Dermis microvascular lymphatic vessel endothelial cell (primary cell): ENCODE results near the gene DAB2IP. TPM values are rescaled to one million over a fixed set of nuclear protein-coding genes. Genes with fewer than 3 reads are reported as not detected.

Source experiments
- DNase-seq, 2 donors: peaks; one replicate each; pipeline versions ENCODE4 v3.0.0 to v3.0.0-alpha.2; 2010; ENCODE audit warnings: low read depth in 2 of 2
- total RNA-seq: library from RNA; depleted of rRNA; stranded (reverse); fragments of >200 nt; gene quantifications from 2 replicates; pipeline ENCODE4 v1.2.1, GENCODE V29; 2014

Gene DAB2IP
- total RNA-seq, 1 donor from 2014 or later: 15.3 TPM

DNA sequence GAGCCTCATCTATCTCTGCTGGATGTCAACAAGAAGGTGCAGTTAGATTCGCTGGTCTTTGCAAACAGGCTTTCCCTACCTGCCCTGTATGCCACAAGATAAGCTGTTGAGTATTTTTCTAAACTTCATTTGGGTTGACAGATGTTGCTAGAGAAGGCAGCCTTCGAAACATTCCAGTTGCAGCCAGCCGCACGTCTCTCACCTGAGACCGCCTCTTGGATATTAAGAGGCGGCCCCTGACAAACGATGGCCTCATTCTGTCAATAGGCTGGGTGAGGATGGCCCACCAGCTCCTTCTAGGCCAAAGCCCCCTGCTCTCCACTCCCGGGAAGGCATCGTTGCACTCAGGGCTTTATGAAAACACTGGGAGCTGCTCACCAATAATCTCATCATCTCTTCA, 181.6 kb downstream of the DAB2IP start:
- DNase-seq: no peak

Other genes with a start within 250 kb of the DAB2IP start
- 4.9 and 13.4 TPM in 2 replicates for gene GGTA1, start 151.8 kb upstream of the DAB2IP start, total RNA-seq